Measurements from ENCODE around the gene SLC26A1.

The SLC26A1 gene

GRCh38 chr4:993111-994029, at the start of gene SLC26A1:
Gene SLC26A1, minus strand, starts transcription at chr4:993404. Its CDS starts 1,701 bp downstream, at chr4:991703.
- FAIRE-seq: no peak

GRCh38 chr4:1042352-1043055, 49.3 kb upstream of the SLC26A1 start:
- no peak for FAIRE-seq

- FAIRE-seq: no peak
Measured at GRCh38 chr4:1041936-1042330, 48.7 kb upstream of the SLC26A1 start.

GRCh38 chr4:1041147-1041935, 48.1 kb upstream of the SLC26A1 start:
- FAIRE-seq: no peak

- no peak for FAIRE-seq
Measured at GRCh38 chr4:1040344-1041146, 47.3 kb upstream of the SLC26A1 start.

GRCh38 chr4:1039493-1040343, 46.5 kb upstream of the SLC26A1 start:
- FAIRE-seq: no peak

GRCh38 chr4:1038948-1039492, 45.8 kb upstream of the SLC26A1 start:
- FAIRE-seq: no peak

GRCh38 chr4:1036976-1037810, 44.0 kb upstream of the SLC26A1 start:
- no peak for FAIRE-seq

- no peak for FAIRE-seq
Measured at GRCh38 chr4:1036095-1036494, 42.9 kb upstream of the SLC26A1 start.

- FAIRE-seq: no peak
Measured at GRCh38 chr4:1035510-1035909, 42.3 kb upstream of the SLC26A1 start.

- no peak for FAIRE-seq
Measured at GRCh38 chr4:1033840-1034551, 40.8 kb upstream of the SLC26A1 start.

- no peak for FAIRE-seq
Measured at GRCh38 chr4:1032861-1033260, 39.7 kb upstream of the SLC26A1 start.

GRCh38 chr4:1031956-1032795, 39.0 kb upstream of the SLC26A1 start:
- no peak for FAIRE-seq

GRCh38 chr4:1031346-1031745, 38.1 kb upstream of the SLC26A1 start:
- FAIRE-seq: no peak

- FAIRE-seq: no peak
Measured at GRCh38 chr4:1030559-1030958, 37.4 kb upstream of the SLC26A1 start.

GRCh38 chr4:1030031-1030430, 36.8 kb upstream of the SLC26A1 start:
- FAIRE-seq: no peak

- FAIRE-seq: no peak
Measured at GRCh38 chr4:1029529-1029928, 36.3 kb upstream of the SLC26A1 start.

GRCh38 chr4:1028574-1029220, 35.5 kb upstream of the SLC26A1 start:
- FAIRE-seq: no peak

Measured in A204.1 (cell line).